Mesendoderm (in vitro differentiated cells): ENCODE measurements around the gene ISLR.

Source experiments
- DNase-seq: peaks from one replicate; pipeline ENCODE4 v3.0.0; 2013
- H2AK5ac ChIP-seq: 2 replicates; pipeline ENCODE4 v1.6.1; 2013; ENCODE audit warnings: low read length, inconsistent platforms
- H2BK120ac ChIP-seq: 2 replicates; pipeline ENCODE4 v1.6.1; 2013; ENCODE audit warnings: low read depth, mild to moderate bottlenecking, low read length, moderate library complexity, mixed read lengths
- H2BK15ac ChIP-seq: replicated peaks from 2 replicates; pipeline ENCODE4 v1.6.1; 2013; ENCODE audit warnings: low read depth, mild to moderate bottlenecking, moderate library complexity
- H2BK5ac ChIP-seq: 2 replicates; pipeline ENCODE4 v1.6.1; 2013; ENCODE audit warnings: low read length, inconsistent platforms
- H3K18ac ChIP-seq: 2 replicates; pipeline ENCODE4 v1.6.1; 2013; ENCODE audit warnings: mild to moderate bottlenecking, low read length, mixed read lengths
- H3K23ac ChIP-seq: one replicate; pipeline ENCODE4 v1.6.1; 2013; ENCODE audit warnings: low read length
- H3K27ac ChIP-seq: 2 replicates; pipeline ENCODE4 v1.5.1; 2013; ENCODE audit warnings: low read depth, mild to moderate bottlenecking, inconsistent platforms, low read length, moderate library complexity
- H3K27me3 ChIP-seq: 2 replicates; pipeline ENCODE4 v1.6.1; 2013; ENCODE audit warnings: low read length, control low read depth, mild to moderate bottlenecking, inconsistent platforms; ENCODE audit not compliant: insufficient read depth, poor library complexity
- H3K36me3 ChIP-seq: 2 replicates; pipeline ENCODE4 v1.6.1; 2013; ENCODE audit warnings: low read length, inconsistent platforms; ENCODE audit not compliant: control insufficient read depth, insufficient read depth
- H3K4ac ChIP-seq: one replicate; pipeline ENCODE4 v1.6.1; 2013; ENCODE audit warnings: low read depth, mild to moderate bottlenecking, low read length, moderate library complexity
- H3K4me1 ChIP-seq: 2 replicates; pipeline ENCODE4 v1.6.1; 2013; ENCODE audit warnings: low read depth, low read length, inconsistent platforms; ENCODE audit not compliant: control insufficient read depth
- H3K4me2 ChIP-seq: 2 replicates; pipeline ENCODE4 v1.6.1; 2013; ENCODE audit warnings: low read length
- H3K4me3 ChIP-seq: 2 replicates; pipeline ENCODE4 v1.5.1; 2013; ENCODE audit warnings: mild to moderate bottlenecking, low read length
- H3K56ac ChIP-seq: one replicate; pipeline ENCODE4 v1.6.1; 2013; ENCODE audit warnings: low read length
- H3K79me1 ChIP-seq: 2 replicates; pipeline ENCODE4 v1.6.1; 2013; ENCODE audit warnings: low read length, inconsistent platforms
- H3K79me2 ChIP-seq: 2 replicates; pipeline ENCODE4 v1.6.1; 2013; ENCODE audit warnings: mild to moderate bottlenecking, low read length; ENCODE audit not compliant: control insufficient read depth, insufficient read depth
- H3K9ac ChIP-seq: 2 replicates; pipeline ENCODE4 v1.6.1; 2013; ENCODE audit warnings: low read length, inconsistent platforms
- H4K5ac ChIP-seq: one replicate; pipeline ENCODE4 v1.6.1; 2013; ENCODE audit warnings: low read length
- H4K8ac ChIP-seq: one replicate; pipeline ENCODE4 v1.6.1; 2013; ENCODE audit warnings: low read depth, mild to moderate bottlenecking, control low read depth, low read length, moderate library complexity
- WGBS: extraction: QIAGEN DNeasy Blood & Tissue Kit; methylation state at CpG from one replicate; pipeline ENCODE4 v1.1.7; 2013; ENCODE audit warnings: low lambda C conversion rate, missing lambda C conversion rate; ENCODE audit not compliant: insufficient coverage; ENCODE audit errors: extremely low coverage; 5-methylcytosine and 5-hydroxymethylcytosine counted together

ISLR gene

GRCh38 chr15:74168711-74169126, 4.8 kb upstream of the ISLR start:
- no peak overlapping the region for H3K4me3 ChIP-seq
- no peak overlapping the region for H3K23ac ChIP-seq
- H3K18ac ChIP-seq = no peak overlapping the region
- H4K8ac ChIP-seq = no peak overlapping the region
- no peak overlapping the region for H3K27ac ChIP-seq
- no peak overlapping the region for H3K4me2 ChIP-seq
- H2BK15ac ChIP-seq = no peak overlapping the region
- no peaks in the 10 kb centered on the region for H3K27me3 ChIP-seq
- H3K79me2 ChIP-seq = no peaks in the 10 kb centered on the region
- H3K56ac ChIP-seq = no peak overlapping the region
- no peak for DNase-seq
- no peak overlapping the region for H4K5ac ChIP-seq
- H2BK120ac ChIP-seq = no peak overlapping the region
- no peaks in the 10 kb centered on the region for H3K36me3 ChIP-seq
- no CpG with 5 or more reads among the region's 3 CpGs for WGBS
- no peak overlapping the region for H3K4ac ChIP-seq
- no peak overlapping the region for H3K9ac ChIP-seq
- no peaks in the 10 kb centered on the region for H3K79me1 ChIP-seq
- no peak overlapping the region for H2BK5ac ChIP-seq
- H2AK5ac ChIP-seq = no peak overlapping the region
- H3K4me1 ChIP-seq = peaks cover 5% of the 10 kb centered on the region

DNA sequence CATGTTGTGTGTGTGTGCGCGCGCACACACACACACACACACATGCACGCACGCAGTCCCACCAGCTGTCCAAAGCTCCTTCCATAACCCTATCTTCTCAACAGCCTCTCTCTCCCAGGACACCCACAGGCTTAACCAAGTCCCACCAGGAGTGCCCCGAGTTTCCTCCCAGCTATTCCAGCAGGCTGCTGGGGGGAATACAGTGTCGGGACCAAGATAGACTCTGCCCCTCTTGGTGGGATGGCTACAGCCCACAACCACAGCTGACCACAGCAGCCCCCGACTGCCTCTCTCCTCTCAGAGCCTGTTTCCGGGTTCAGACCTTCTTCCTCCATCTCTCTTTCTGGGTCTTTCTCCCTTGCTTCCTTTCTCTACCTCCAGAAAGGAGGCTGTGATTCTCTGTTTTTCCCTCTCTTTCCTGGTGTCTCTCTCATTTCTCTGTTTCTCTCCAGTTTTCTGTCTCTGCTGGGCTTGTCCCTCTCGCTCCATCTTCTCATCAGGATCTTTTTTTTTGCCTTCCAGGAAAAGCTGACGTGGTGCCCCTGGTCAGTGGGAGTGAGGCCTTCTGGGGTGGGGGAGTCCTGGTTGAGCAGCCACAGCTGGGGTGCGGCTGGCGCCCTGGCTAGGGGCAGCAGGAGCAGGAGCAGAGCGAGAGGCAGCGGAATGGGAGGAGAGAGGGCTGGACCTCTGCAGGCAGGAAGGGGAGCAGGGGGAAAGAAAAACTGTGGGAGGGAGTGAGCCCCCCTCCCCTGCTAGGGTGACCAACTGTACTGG, 3.3 kb upstream of the ISLR start:
- Histone ChIP-seq H3K56ac (no peak overlapping the region), H4K8ac (no peak overlapping the region), H3K23ac (no peak overlapping the region), H2BK5ac (no peak overlapping the region), H3K4me1 (peaks cover 8% of the 10 kb centered on the region), H3K9ac (no peak overlapping the region), H3K79me1 (no peaks in the 10 kb centered on the region), H3K18ac (no peak overlapping the region), H3K79me2 (no peaks in the 10 kb centered on the region), H4K5ac (no peak overlapping the region), H2AK5ac (no peak overlapping the region), H2BK15ac (no peak overlapping the region), H3K4me2 (no peak overlapping the region), H3K4ac (no peak overlapping the region), H2BK120ac (no peak overlapping the region), H3K27ac (no peak overlapping the region), H3K36me3 (no peaks in the 10 kb centered on the region), H3K4me3 (no peak overlapping the region), H3K27me3 (no peaks in the 10 kb centered on the region)
- no peak for DNase-seq
- WGBS = no CpG with 5 or more reads among the region's 15 CpGs

DNA sequence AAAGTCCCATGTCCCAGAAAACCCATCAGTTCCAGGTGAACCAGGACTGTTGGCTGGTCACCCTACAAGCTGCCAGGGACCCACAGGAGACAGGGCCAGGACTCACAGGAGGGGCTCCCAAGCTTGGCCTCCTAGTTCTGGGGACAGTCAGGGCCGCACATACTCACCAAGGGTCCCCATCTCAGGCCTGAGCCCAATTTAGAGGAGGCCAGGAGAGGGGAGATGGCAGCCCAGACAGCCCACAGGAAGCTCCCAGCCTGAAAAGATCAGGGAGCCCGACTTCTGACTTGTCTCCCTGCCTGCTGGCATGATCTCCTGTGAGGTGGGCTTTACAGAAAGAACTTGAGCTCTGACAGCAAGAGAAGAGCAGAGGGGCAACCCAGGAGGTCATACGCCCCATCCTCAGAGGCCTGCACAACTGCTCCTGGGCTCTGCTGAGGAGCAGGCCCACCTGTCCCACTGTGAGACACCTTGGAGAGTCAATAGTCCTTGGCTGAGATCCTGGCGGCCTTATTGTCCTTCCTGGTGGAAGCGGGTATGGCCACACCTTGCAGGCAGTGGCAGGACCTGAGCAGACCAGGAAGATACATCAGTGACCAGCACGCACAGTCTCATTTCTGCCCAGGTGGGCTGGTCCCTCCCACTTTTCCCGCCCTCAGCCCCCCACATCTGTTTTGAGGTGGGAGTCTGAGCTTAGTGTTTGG, 2.5 kb upstream of the ISLR start:
- no peaks in the 10 kb centered on the region for H3K27me3 ChIP-seq
- H4K5ac ChIP-seq = no peak overlapping the region
- no peak overlapping the region for H3K4me3 ChIP-seq
- no peak overlapping the region for H3K18ac ChIP-seq
- no peak overlapping the region for H2BK120ac ChIP-seq
- H3K4me1 ChIP-seq = peaks cover 8% of the 10 kb centered on the region
- no peak overlapping the region for H3K27ac ChIP-seq
- H3K79me2 ChIP-seq = no peaks in the 10 kb centered on the region
- H3K9ac ChIP-seq = no peak overlapping the region
- no peak overlapping the region for H2BK15ac ChIP-seq
- H3K4me2 ChIP-seq = no peak overlapping the region
- H3K36me3 ChIP-seq = no peaks in the 10 kb centered on the region
- H2AK5ac ChIP-seq = no peak overlapping the region
- no peak overlapping the region for H3K4ac ChIP-seq
- no peak overlapping the region for H4K8ac ChIP-seq
- H3K23ac ChIP-seq = no peak overlapping the region
- H3K56ac ChIP-seq = no peak overlapping the region
- no CpG with 5 or more reads among the region's 7 CpGs for WGBS
- no peaks in the 10 kb centered on the region for H3K79me1 ChIP-seq
- no peak for DNase-seq
- no peak overlapping the region for H2BK5ac ChIP-seq

DNA sequence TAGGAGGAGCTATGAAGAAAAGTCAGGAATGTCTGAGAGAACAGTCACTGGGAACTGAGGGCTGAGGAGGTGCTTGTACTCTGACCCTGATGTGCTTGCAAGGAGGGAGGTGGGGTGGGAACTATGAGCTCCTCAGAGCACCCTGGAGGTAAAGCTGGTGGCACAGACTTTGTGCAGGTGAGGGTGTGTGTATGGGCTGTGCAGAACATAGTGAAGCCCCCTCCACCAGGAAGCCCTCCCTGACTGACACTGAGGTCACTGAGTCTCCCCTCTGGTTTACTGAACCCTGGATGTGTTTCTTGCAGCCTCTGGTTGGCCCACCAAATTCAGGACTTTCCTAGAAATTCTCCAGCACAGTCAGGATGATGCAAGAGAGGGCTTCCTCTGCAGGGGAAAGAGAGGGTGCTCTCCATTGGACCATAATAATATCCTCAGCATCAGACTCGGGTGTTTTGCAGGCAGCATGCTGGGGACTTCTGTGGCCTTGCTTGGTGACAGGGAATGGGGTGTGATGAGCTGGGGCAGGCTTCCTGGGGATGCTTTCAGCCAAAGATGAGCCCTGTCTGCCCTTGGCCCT, 1.5 kb upstream of the ISLR start:
- H3K79me1 ChIP-seq = no peaks in the 10 kb centered on the region
- no peak overlapping the region for H3K4me3 ChIP-seq
- no peak overlapping the region for H3K9ac ChIP-seq
- H4K8ac ChIP-seq = no peak overlapping the region
- no peak overlapping the region for H4K5ac ChIP-seq
- no peak overlapping the region for H2BK120ac ChIP-seq
- H2AK5ac ChIP-seq = no peak overlapping the region
- H3K79me2 ChIP-seq = no peaks in the 10 kb centered on the region
- no peak overlapping the region for H2BK15ac ChIP-seq
- peaks cover 8% of the 10 kb centered on the region for H3K4me1 ChIP-seq
- H3K4ac ChIP-seq = no peak overlapping the region
- H2BK5ac ChIP-seq = no peak overlapping the region
- H3K27me3 ChIP-seq = no peaks in the 10 kb centered on the region
- DNase-seq = no peak
- WGBS = no CpG with 5 or more reads among the region's 1 CpG
- H3K36me3 ChIP-seq = no peaks in the 10 kb centered on the region
- H3K56ac ChIP-seq = no peak overlapping the region
- peak overlapping the region; percentile 54 for H3K23ac ChIP-seq
- no peak overlapping the region for H3K27ac ChIP-seq
- no peak overlapping the region for H3K18ac ChIP-seq
- no peak overlapping the region for H3K4me2 ChIP-seq

GRCh38 chr15:74172701-74173379, 670 bp upstream of the ISLR start:
- Histone ChIP-seq H3K4ac (no peak overlapping the region), H2AK5ac (no peak overlapping the region), H2BK5ac (no peak overlapping the region), H3K4me3 (no peak overlapping the region), H2BK15ac (no peak overlapping the region), H4K5ac (no peak overlapping the region), H3K56ac (peak overlapping the region; percentile 12), H3K79me1 (no peaks in the 10 kb centered on the region), H3K79me2 (no peaks in the 10 kb centered on the region), H3K18ac (no peak overlapping the region), H3K23ac (no peak overlapping the region), H3K27ac (no peak overlapping the region), H3K9ac (no peak overlapping the region), H3K4me1 (peaks cover 8% of the 10 kb centered on the region), H2BK120ac (no peak overlapping the region), H3K36me3 (no peaks in the 10 kb centered on the region), H4K8ac (no peak overlapping the region), H3K27me3 (no peaks in the 10 kb centered on the region), H3K4me2 (no peak overlapping the region)
- WGBS = no CpG with 5 or more reads among the region's 13 CpGs
- no peak for DNase-seq
